ENCODE data around the gene RHEB. TPM values are rescaled to one million over a fixed set of nuclear protein-coding genes. Genes with fewer than 3 reads are reported as not detected.

Gene RHEB
- total and polyA plus RNA-seq, 2 of the 13 experiments (the other 11 are each of a cell fraction or from before 2014, with no cell fraction given), result 55.0 to 77.6 TPM

- TF ChIP-seq HDAC2 (CRISPR knock-in tag; IDR thresholded peaks at IDR 0.05), result no peak
- no peak for TF ChIP-seq AGO2 (optimal IDR thresholded peaks at IDR 0.05; ENCODE audit: low read depth, low read length)
Observed at GRCh38 chr7:151505433-151505832, 14.3 kb downstream of the RHEB start (continued).

DNA sequence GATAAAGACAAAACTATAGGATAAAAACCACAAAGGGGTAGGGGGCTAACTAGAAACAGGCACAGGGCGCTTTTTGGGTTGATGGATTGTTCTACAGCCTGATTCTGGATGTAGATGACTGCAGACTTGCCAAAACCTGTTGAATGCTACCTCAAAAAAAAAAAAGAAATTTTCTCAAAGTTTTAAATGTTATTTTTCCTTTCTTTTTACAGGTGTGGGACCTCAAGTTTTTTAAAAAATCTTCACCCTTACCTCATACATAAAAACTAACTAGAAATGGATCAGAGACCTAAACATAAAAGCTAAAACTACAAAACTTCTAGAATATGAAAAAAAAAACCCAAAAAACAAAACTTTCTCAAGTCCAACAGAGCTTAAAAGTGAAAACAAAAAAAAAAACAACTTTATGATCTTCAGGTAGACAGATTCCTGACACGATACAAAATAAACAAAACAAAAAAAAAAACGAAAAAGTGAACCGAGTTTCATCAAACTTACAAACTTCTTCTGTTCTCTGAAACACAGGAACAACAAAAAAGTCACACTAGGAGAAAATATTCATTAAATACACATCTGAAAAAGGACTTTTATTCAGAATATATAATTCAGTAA, 14.9 kb downstream of the RHEB start:
- H4K20me1 ChIP-seq (ENCODE audit: insufficient read depth, low read length), result peaks cover 69% of the 10 kb centered on the region
- WGBS (ENCODE audit: low lambda C conversion rate), result 71% methylated on average over 4 of the region's 4 CpGs
- no peak overlapping the region for H3K4me3 ChIP-seq (replicated peaks in 1 of 3; ENCODE audit: insufficient read depth in 1 of 3, low read depth in 2 of 3, low read length in 3 of 3)
- in situ Hi-C loops (cut with HindIII; ENCODE audit: extremely low pct_ligation_motif_present, low pct_unique_long_range_greater_than_20kb), result no loop called here
- CTCF ChIA-PET (ENCODE audit: low intra/inter-chr PET ratio, low total read pairs), result no interaction called here
- DNase-seq (ENCODE audit: low spot score) (no peak), FAIRE-seq (no peak), ATAC-seq (no peak)
- no TSS peak for BruUV-seq (replicated peaks)
- peak overlapping the region; percentile 47; the same call in 1 of the 2 replicates for H3K4me2 ChIP-seq (ENCODE audit: low read depth, low read length)
- no peaks in the 10 kb centered on the region for H3K27me3 ChIP-seq (ENCODE audit: control insufficient read depth in 1 of 2, insufficient read depth in 2 of 2, low read length in 2 of 2)
- H3K9me3 ChIP-seq (ENCODE audit: low read length), result no peaks in the 10 kb centered on the region
- no peak overlapping the region for H2AFZ ChIP-seq (ENCODE audit: low read length)
- intact Hi-C loops (cut with micrococcal nuclease; ENCODE audit: unreplicated experiment), result no loop called here
- H3K36me3 ChIP-seq (replicated peaks in 1 of 2; ENCODE audit: control insufficient read depth in 1 of 2, insufficient read depth in 2 of 2, low read length in 2 of 2), result no peaks in the 10 kb centered on the region; a peak in 1 of 5 replicates
- H3K4me1 ChIP-seq (ENCODE audit: insufficient read depth, low read length), result peaks cover 58% of the 10 kb centered on the region
- POLR2A ChIA-PET, result no interaction called here
- no peak overlapping the region for H3K27ac ChIP-seq (ENCODE audit: extremely low read length, insufficient read depth, low read length)
- H3K9ac ChIP-seq (ENCODE audit: insufficient read depth, low read depth, low read length), result no peak overlapping the region
- peaks cover 100% of the 10 kb centered on the region for H3K79me2 ChIP-seq (ENCODE audit: insufficient read depth, low read length)
- TF ChIP-seq ZFYVE20 (CRISPR knock-in tag; IDR thresholded peaks at IDR 0.05; ENCODE audit: borderline replicate concordance, low read depth) (no peak), PAX8 (CRISPR knock-in tag; IDR thresholded peaks at IDR 0.05; ENCODE audit: borderline replicate concordance) (no peak), ZNF382 (CRISPR knock-in tag; IDR thresholded peaks at IDR 0.05; ENCODE audit: borderline replicate concordance) (no peak), GPBP1L1 (CRISPR knock-in tag; IDR thresholded peaks at IDR 0.05) (no peak), HMGXB4 (CRISPR knock-in tag; IDR thresholded peaks at IDR 0.05; ENCODE audit: borderline replicate concordance in 1 of 2, low read depth in 1 of 2) (no peak), SOX13 (IDR thresholded peaks at IDR 0.05) (no peak), SOX13 (CRISPR knock-in tag; conservative IDR thresholded peaks at IDR 0.05 in 1 of 2, IDR thresholded peaks at IDR 0.05 in 1 of 2) (no peak), ZNF775 (CRISPR knock-in tag; IDR thresholded peaks at IDR 0.05; ENCODE audit: borderline replicate concordance) (no peak), BRF2 (CRISPR knock-in tag; IDR thresholded peaks at IDR 0.05) (no peak)
- TF ChIP-seq, protein P1, sequence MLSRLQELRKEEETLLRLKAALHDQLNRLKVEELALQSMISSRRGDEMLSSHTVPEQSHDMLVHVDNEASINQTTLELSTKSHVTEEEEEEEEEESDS (CRISPR knock-in tag; IDR thresholded peaks at IDR 0.05; ENCODE audit: borderline replicate concordance), result no peak
- TF ChIP-seq, protein P2, sequence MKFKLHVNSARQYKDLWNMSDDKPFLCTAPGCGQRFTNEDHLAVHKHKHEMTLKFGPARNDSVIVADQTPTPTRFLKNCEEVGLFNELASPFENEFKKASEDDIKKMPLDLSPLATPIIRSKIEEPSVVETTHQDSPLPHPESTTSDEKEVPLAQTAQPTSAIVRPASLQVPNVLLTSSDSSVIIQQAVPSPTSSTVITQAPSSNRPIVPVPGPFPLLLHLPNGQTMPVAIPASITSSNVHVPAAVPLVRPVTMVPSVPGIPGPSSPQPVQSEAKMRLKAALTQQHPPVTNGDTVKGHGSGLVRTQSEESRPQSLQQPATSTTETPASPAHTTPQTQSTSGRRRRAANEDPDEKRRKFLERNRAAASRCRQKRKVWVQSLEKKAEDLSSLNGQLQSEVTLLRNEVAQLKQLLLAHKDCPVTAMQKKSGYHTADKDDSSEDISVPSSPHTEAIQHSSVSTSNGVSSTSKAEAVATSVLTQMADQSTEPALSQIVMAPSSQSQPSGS (CRISPR knock-in tag; IDR thresholded peaks at IDR 0.05), result no peak
- TF ChIP-seq, protein P3, sequence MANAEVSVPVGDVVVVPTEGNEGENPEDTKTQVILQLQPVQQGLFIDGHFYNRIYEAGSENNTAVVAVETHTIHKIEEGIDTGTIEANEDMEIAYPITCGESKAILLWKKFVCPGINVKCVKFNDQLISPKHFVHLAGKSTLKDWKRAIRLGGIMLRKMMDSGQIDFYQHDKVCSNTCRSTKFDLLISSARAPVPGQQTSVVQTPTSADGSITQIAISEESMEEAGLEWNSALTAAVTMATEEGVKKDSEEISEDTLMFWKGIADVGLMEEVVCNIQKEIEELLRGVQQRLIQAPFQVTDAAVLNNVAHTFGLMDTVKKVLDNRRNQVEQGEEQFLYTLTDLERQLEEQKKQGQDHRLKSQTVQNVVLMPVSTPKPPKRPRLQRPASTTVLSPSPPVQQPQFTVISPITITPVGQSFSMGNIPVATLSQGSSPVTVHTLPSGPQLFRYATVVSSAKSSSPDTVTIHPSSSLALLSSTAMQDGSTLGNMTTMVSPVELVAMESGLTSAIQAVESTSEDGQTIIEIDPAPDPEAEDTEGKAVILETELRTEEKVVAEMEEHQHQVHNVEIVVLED (CRISPR knock-in tag; IDR thresholded peaks at IDR 0.05; ENCODE audit: borderline replicate concordance), result no peak

Measured in HepG2 (cell line).